H1 (cell line): Measurements from ENCODE around the gene POLR3K. TPM values are rescaled to one million over a fixed set of nuclear protein-coding genes. Genes with fewer than 3 reads are reported as not detected.

Experiments
- CREB1 ChIP-seq: IDR thresholded peaks from 2 replicates; pipeline ENCODE4 v1.6.1; 2012; ENCODE audit warnings: inconsistent platforms
- JUND ChIP-seq: IDR thresholded peaks from 2 replicates; pipeline ENCODE4 v1.6.1; 2011; ENCODE audit warnings: mild to moderate bottlenecking, improper control_type of control experiment, low read length
- POLR2A ChIP-seq, 2 experiments: IDR thresholded peaks; 1 replicate in 1 of 2; 2 replicates in 1 of 2; pipeline ENCODE4 v1.6.1; 2011; ENCODE audit warnings: low read depth in 2 of 2, low read length in 2 of 2, mild to moderate bottlenecking in 2 of 2; ENCODE audit errors: control extremely low read depth in 1 of 2
- RBBP5 ChIP-seq: IDR thresholded peaks from 2 replicates; pipeline ENCODE4 v1.7.1; 2012; ENCODE audit warnings: low read depth, mild to moderate bottlenecking, inconsistent platforms, low read length, moderate library complexity, borderline replicate concordance
- RNF2 ChIP-seq: fragments of 200-900, 300-1000 bp; sonication (generic); IDR thresholded peaks from 2 replicates; pipeline ENCODE4 v1.7.1; 2016; ENCODE audit warnings: borderline replicate concordance, low read depth, mild to moderate bottlenecking, antibody characterized with exemption, low read length; ENCODE audit not compliant: poor library complexity, severe bottlenecking; ENCODE audit errors: missing control alignments
- USF2 ChIP-seq: IDR thresholded peaks from 2 replicates; pipeline ENCODE4 v1.6.1; 2011; ENCODE audit warnings: low read length, improper control_type of control experiment
- YY1 ChIP-seq: IDR thresholded peaks from 2 replicates; pipeline ENCODE4 v1.6.1; 2011; ENCODE audit warnings: low read depth, mild to moderate bottlenecking, low read length
- microRNA-seq, 2 experiments: library from miRNA; unstranded; fragments of <30 nt; microRNA quantifications; one replicate each; pipeline versions ENCODE4 to v1.2.0, GENCODE V29; 2016 to 2020; ENCODE audit warnings: borderline microRNAs expressed in 2 of 2, borderline number of aligned reads in 2 of 2, borderline replicate concordance in 1 of 2
- polyA plus RNA-seq, 7 experiments: library from polyadenylated mRNA; depleted of rRNA in 3 of 7; stranded (reverse) in 5 of 7; unstranded in 2 of 7; fragments of >200 nt in 5 of 7; fragments of 200-250 nt in 2 of 7; gene quantifications; 1 replicate in 5 of 7; 2 replicates in 1 of 7; 4 replicates in 1 of 7; pipeline versions ENCODE4 v1.2.1 to v1.2.3, GENCODE V29; 2011 to 2013; ENCODE audit warnings: missing spikeins in 2 of 7, mixed read lengths in 2 of 7
- small RNA-seq: library from polyadenylated mRNA; stranded (forward); fragments of <200 nt; extraction: miRNeasy Mini kit (QIAGEN cat#:217004); gene quantifications from one replicate; pipeline ENCODE3, GENCODE V24; 2013; ENCODE audit not compliant: insufficient read depth
- total RNA-seq: library from RNA; stranded (reverse); fragmentation: NEBNext Ultra II Directional; extraction: Animal tissue kit (Norgen Biotek cat#: 25700); gene quantifications from 2 replicates; pipeline ENCODE4 v1.2.1, GENCODE V29; 2021

POLR3K gene
- total and polyA plus RNA-seq, 2 of the 8 experiments (the other 6 are each of a cell fraction or from before 2014, with no cell fraction given), result 45.4 to 80.5 TPM

- TF ChIP-seq CREB1 (no peak), YY1 (no peak), USF2 (no peak), RBBP5 (no peak), RNF2 (no peak), POLR2A (IDR thresholded peaks at IDR 0.05; ENCODE audit: control extremely low read depth in 1 of 2, low read depth in 2 of 2, low read length in 2 of 2) (no peak), JUND (no peak)
Observed at GRCh38 chr16:9903-10665, 43.3 kb downstream of the POLR3K start (continued).

Small RNA genes within 50 kb of the gene (microRNA-seq; reads per million reads assigned to microRNA genes)
- 0 reads per million in 2 experiments for gene MIR6859-4

Small RNA genes within 50 kb of the gene (small RNA-seq; reads per million reads assigned to genes)
- not detected for gene MIR6859-4
- not detected for gene Z69720.2

Other genes starting within 250 kb of the POLR3K start
- 49.6 and 58.4 TPM in 2 replicates for gene SNRNP25, start 220 bp upstream of the POLR3K start, total RNA-seq
- 45.2 and 53.0 TPM in 2 replicates for gene SNRNP25, start 220 bp upstream of the POLR3K start, polyA plus RNA-seq (2011; rRNA removed)
- gene RHBDF1, start 19.0 kb upstream of the POLR3K start, total RNA-seq, result 32.5 and 37.4 TPM in 2 replicates
- 51.6 and 76.9 TPM in 2 replicates for gene RHBDF1, start 19.0 kb upstream of the POLR3K start, polyA plus RNA-seq (2011; rRNA removed)
- 35.8 and 37.6 TPM in 2 replicates for gene MPG, start 24.6 kb upstream of the POLR3K start, total RNA-seq
- 83.7 and 107 TPM in 2 replicates for gene MPG, start 24.6 kb upstream of the POLR3K start, polyA plus RNA-seq (2011; rRNA removed)
- 34.2 and 37.8 TPM in 2 replicates for gene NPRL3, start 85.1 kb upstream of the POLR3K start, total RNA-seq
- 22.9 and 37.8 TPM in 2 replicates for gene NPRL3, start 85.1 kb upstream of the POLR3K start, polyA plus RNA-seq (2011; rRNA removed)
- gene HBZ, start 99.0 kb upstream of the POLR3K start, total RNA-seq, result not detected in 2 replicates
- 0.12 TPM in 1 of 2 replicates, not detected in the other for gene HBZ, start 99.0 kb upstream of the POLR3K start, polyA plus RNA-seq (2011; rRNA removed)
- gene HBM, start 112.4 kb upstream of the POLR3K start, total RNA-seq, result not detected in 2 replicates
- 0.78 and 0.88 TPM in 2 replicates for gene HBM, start 112.4 kb upstream of the POLR3K start, polyA plus RNA-seq (2011; rRNA removed)
- gene HBA2, start 119.3 kb upstream of the POLR3K start, total RNA-seq, result 1.1 TPM in 1 of 2 replicates, not detected in the other
- 6.1 and 8.1 TPM in 2 replicates for gene HBA2, start 119.3 kb upstream of the POLR3K start, polyA plus RNA-seq (2011; rRNA removed)
- 1.1 and 2.3 TPM in 2 replicates for gene HBA1, start 123.1 kb upstream of the POLR3K start, total RNA-seq
- gene HBA1, start 123.1 kb upstream of the POLR3K start, polyA plus RNA-seq (2011; rRNA removed), result 2.3 and 8.6 TPM in 2 replicates
- gene HBQ1, start 126.9 kb upstream of the POLR3K start, total RNA-seq, result 1.4 and 2.9 TPM in 2 replicates
- 17.1 and 24.6 TPM in 2 replicates for gene HBQ1, start 126.9 kb upstream of the POLR3K start, polyA plus RNA-seq (2011; rRNA removed)
- gene LUC7L, start 175.8 kb upstream of the POLR3K start, total RNA-seq, result 121 and 129 TPM in 2 replicates
- 49.7 and 75.8 TPM in 2 replicates for gene LUC7L, start 175.8 kb upstream of the POLR3K start, polyA plus RNA-seq (2011; rRNA removed)
- gene FAM234A, start 181.2 kb upstream of the POLR3K start, total RNA-seq, result 104 and 108 TPM in 2 replicates
- gene FAM234A, start 181.2 kb upstream of the POLR3K start, polyA plus RNA-seq (2011; rRNA removed), result 80.6 and 131 TPM in 2 replicates
- 0.84 and 1.1 TPM in 2 replicates for gene RGS11, start 222.3 kb upstream of the POLR3K start, total RNA-seq
- gene RGS11, start 222.3 kb upstream of the POLR3K start, polyA plus RNA-seq (2011; rRNA removed), result 1.2 and 2.0 TPM in 2 replicates
- gene ARHGDIG, start 227.0 kb upstream of the POLR3K start, total RNA-seq, result 1.2 and 2.8 TPM in 2 replicates
- 2.9 and 4.5 TPM in 2 replicates for gene ARHGDIG, start 227.0 kb upstream of the POLR3K start, polyA plus RNA-seq (2011; rRNA removed)
- 0.34 and 1.3 TPM in 2 replicates for gene PDIA2, start 229.6 kb upstream of the POLR3K start, total RNA-seq
- 0.50 and 1.1 TPM in 2 replicates for gene PDIA2, start 229.6 kb upstream of the POLR3K start, polyA plus RNA-seq (2011; rRNA removed)